ENCODE data around the gene AADAC.

- TF ChIP-seq CTCF (conservative IDR thresholded peaks at IDR 0.05 in 1 of 2, IDR thresholded peaks at IDR 0.05 in 1 of 2; ENCODE audit: extremely low read depth in 1 of 2, insufficient read depth in 1 of 2, low read depth in 1 of 2, low read length in 2 of 2) = no peak
- no peak for TF ChIP-seq EZH2 (IDR thresholded peaks at IDR 0.05; ENCODE audit: borderline replicate concordance, low read length)
Observed at GRCh38 chr3:151852074-151852811, 38.3 kb downstream of the AADAC start.
